Measurements from ENCODE around the gene KHDC4.

Gene KHDC4

DNA sequence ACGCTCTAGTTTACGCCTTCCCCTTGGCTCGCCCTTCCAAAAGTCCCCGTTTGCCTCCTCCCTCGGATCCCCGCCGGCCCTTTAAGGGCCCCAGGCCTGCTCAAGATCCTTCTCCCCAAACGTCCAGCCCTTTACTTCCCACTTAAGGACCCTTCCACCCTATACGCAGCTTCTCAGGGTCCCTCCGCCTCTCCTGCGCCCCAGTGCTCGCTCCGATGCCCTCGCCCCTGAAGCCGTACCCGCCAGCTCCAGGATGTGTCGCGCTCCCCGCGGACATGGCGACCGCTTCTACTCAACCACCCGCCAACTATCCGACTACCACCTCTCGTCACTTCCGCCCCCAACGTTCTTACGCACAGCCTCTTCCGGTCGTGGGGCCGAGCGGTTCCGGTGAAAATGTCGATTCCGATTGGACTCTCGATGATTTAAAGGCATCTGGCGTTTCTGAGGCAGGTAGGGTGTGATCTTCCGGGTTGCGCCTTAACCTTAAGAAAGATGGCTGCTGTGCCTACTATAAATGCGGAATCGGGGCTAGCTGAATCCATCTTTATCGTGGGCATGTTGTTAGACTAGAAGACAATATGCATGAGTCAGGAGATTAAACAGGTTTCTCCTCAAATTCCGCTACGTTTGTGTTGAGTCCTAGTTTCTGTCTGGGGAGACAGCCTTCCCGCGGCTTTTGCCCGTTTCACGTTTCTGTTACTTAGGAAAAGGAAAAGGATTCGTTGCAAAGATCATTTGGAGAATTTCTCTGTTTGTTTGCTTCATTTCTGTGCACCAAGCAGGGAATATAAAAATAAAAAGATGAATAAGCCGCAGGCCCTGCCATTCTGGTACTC is at the start of gene KHDC4:
TSS of gene KHDC4 (minus strand) at position 317 of the 839 bp plus-strand sequence. CDS start at position 277, 40 bp downstream.
- DNase-seq (ENCODE audit: low read depth), result peak; percentile 99
- TF ChIP-seq, protein P1, sequence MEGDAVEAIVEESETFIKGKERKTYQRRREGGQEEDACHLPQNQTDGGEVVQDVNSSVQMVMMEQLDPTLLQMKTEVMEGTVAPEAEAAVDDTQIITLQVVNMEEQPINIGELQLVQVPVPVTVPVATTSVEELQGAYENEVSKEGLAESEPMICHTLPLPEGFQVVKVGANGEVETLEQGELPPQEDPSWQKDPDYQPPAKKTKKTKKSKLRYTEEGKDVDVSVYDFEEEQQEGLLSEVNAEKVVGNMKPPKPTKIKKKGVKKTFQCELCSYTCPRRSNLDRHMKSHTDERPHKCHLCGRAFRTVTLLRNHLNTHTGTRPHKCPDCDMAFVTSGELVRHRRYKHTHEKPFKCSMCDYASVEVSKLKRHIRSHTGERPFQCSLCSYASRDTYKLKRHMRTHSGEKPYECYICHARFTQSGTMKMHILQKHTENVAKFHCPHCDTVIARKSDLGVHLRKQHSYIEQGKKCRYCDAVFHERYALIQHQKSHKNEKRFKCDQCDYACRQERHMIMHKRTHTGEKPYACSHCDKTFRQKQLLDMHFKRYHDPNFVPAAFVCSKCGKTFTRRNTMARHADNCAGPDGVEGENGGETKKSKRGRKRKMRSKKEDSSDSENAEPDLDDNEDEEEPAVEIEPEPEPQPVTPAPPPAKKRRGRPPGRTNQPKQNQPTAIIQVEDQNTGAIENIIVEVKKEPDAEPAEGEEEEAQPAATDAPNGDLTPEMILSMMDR (IDR thresholded peaks at IDR 0.05; ENCODE audit: insufficient read depth, low read depth, low read length, missing control alignments), result peak; percentile 10
- peak within 1 kb of the TSS; percentile 71 for H3K4me3 ChIP-seq (ENCODE audit: low read depth, low read length)

DNA sequence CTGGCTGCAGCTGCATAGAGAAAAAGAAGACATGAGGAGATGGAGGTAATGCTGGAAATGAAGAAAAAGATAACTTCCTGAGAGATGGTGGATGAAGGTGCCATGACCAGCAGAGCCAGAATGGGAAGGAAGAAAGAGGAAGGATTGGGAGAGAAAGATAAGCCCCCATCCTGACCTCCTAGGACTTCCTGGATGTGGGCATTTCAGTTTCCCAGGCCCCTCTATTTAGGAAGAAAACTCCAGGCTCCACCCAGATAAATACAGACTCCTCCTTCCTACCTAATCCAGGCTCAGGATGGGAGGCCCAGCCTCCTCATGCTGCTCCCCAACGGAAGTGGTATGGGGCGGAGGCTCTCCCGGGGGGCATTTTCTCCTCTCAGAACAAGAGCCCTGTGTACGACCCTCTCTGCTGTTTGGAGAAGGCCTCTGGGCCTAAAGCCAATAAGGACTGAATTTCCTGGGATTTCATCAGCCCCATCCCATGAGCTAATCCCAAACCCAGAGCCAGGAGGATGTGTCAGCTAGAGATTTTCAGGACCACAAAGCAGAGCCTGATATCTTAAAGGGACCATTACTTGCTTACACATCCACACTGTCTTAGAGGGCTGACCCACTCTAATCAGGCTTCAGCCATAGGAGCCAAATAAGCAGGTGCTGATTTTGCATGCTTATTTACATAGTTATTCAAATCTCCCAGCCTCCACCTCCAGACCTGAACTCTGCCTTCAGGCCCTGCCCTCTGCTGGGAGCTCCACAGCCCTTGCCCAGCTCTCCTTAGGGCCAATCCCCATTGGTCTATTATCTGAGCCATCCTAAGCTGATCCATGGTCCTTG is 49.2 kb upstream of the KHDC4 start:
- H3K4me3 ChIP-seq (ENCODE audit: low read depth, low read length), result no peak overlapping the region
- TF ChIP-seq, protein P1 (IDR thresholded peaks at IDR 0.05; ENCODE audit: insufficient read depth, low read depth, low read length, missing control alignments), result no peak
- DNase-seq (ENCODE audit: low read depth), result peak; percentile 67

DNA sequence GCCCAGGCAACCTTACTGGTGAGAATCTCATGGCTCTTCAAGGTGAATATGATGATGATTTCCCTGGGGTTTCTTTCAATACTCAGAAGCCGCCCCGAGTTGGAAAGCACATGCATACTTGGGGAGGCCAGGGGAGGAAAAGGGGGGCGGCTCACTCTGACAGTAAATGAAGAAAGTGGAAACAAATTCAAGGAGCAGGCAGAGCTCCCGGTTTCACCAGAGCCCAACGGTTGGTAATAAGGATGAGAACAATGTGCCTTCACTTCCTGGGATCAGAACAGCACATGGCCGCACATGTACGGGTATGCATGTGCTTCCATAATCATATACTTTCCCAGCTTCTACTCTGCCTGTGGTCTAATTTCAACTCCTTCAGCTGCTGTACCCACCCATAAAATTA is 47.9 kb upstream of the KHDC4 start:
- no peak overlapping the region; the same call in 1 of the 2 replicates for H3K4me3 ChIP-seq (ENCODE audit: low read depth, low read length)
- TF ChIP-seq, protein P1 (IDR thresholded peaks at IDR 0.05; ENCODE audit: insufficient read depth, low read depth, low read length, missing control alignments), result no peak
- DNase-seq (ENCODE audit: low read depth), result no peak

DNA sequence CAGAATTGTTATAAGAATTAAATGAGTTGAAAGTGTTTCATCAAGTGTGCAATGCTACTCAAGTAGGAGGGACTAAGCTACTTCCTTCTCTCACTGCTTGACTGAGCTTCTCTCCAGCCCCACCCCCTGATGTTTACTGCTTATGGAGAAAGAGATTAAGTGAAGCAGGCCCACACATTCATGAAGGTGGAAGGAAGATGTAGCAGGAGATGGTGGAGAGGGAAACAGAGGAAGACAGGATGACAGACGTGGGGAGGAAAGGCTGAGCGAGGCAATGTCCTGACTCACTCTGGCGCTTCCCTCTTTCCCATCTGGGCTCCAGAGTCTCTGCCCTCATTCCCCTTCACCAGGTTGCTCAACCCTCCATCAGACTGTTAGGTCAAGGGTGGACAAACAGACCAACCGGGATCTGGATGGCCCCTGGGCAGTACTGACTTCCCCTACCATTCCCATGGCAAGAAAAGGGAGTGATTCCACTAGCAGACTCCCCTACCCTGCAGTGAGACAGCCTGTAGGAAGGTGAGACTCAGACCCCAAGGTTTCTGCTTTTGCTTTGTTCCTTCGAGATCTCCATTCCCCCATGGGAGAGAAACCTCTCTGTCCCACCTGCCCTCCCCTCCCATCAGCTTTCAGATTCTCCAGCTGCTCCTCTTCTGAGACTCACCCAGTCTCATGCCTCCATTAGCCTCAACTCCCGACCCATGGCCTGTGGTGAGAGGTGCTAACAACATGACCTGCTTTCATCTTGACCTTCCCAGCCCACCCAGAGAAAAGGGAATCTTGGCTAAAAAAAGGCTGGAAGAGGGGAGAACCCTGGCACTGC is 47.3 kb upstream of the KHDC4 start:
- H3K4me3 ChIP-seq (ENCODE audit: low read depth, low read length), result peak overlapping the region; percentile 86
- TF ChIP-seq, protein P1 (IDR thresholded peaks at IDR 0.05; ENCODE audit: insufficient read depth, low read depth, low read length, missing control alignments), result no peak
- DNase-seq (ENCODE audit: low read depth), result peak; percentile 69

DNA sequence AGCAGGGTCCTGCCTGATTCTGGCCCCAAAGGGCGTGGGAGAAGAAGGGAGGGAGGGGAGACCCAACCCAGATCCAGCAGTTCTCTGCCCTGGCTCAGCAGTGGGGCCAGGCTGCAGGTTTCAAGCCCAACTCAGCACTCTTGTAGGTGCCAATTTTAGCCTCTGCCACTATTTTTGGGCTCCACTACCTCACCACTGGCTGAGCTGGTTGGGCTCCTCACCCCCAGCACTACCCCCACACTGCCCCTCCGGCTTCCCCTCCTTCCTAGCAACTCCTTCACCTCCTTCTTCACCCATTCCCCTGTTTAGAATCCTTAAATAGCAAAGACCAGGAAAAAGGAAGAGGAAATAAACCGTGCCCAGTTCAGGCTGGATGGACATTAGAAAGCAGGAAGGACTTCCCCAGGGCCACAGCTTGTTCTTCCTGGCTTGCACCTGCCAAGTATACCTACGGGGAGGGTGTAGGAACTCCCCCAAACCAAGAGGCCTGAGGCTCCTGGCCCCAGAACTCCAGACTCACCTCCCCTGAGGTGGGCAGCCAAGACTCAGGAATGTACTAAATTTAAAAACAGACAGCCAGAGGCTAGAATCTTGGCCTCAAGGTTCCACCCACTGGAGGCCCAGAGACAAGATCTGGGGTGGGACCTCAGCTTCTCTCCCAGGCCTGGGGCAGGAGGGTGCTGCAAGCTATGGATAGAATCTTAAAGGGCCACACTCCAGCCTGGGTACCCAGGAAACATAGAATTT is 45.6 kb upstream of the KHDC4 start:
- peak overlapping the region; percentile 86 for H3K4me3 ChIP-seq (ENCODE audit: low read depth, low read length)
- TF ChIP-seq, protein P1 (IDR thresholded peaks at IDR 0.05; ENCODE audit: insufficient read depth, low read depth, low read length, missing control alignments), result no peak
- DNase-seq (ENCODE audit: low read depth), result peak; percentile 64

DNA sequence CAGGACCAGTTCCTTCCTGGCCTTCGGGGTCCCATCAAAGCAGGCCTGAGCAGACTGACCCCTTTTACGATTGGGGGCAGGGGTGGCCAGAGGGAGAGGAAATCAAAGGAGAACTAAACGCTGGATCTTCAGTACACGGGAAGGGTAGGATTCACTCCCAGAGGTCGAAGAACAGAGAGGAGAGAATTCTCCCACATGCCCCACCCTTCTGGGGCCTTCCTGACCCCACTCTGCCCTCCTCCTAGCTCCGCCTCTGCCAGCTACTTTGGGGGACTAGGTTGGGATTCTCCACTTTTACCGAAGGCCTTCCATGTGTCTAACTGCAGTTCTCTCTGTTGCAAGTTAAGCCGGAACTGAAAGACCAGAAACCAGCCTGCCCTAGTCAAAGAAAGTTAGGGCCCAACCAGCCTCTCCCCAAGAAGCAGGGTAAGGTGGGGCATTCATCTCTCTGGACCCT is 44.8 kb upstream of the KHDC4 start:
- H3K4me3 ChIP-seq (ENCODE audit: low read depth, low read length), result peak overlapping the region; percentile 86
- TF ChIP-seq, protein P1 (IDR thresholded peaks at IDR 0.05; ENCODE audit: insufficient read depth, low read depth, low read length, missing control alignments), result no peak
- peak; percentile 69 for DNase-seq (ENCODE audit: low read depth)

Data from GM12865 (cell line).